GM19351 (cell line): ENCODE measurements around the gene SCLY.
"Not testable (repeated sequence)": the region's sequence is repeated elsewhere in the genome, so short reads cannot be mapped to it uniquely, and the experiment has no call there.

ENCODE experiments used
- ATAC-seq: cut with Tn5 transposase; IDR thresholded peaks from one replicate; pipeline ENCODE4 v1.9.1; 2021; ENCODE audit warnings: mild to moderate bottlenecking, moderate library complexity; ENCODE audit not compliant: unreplicated experiment

Gene SCLY

DNA sequence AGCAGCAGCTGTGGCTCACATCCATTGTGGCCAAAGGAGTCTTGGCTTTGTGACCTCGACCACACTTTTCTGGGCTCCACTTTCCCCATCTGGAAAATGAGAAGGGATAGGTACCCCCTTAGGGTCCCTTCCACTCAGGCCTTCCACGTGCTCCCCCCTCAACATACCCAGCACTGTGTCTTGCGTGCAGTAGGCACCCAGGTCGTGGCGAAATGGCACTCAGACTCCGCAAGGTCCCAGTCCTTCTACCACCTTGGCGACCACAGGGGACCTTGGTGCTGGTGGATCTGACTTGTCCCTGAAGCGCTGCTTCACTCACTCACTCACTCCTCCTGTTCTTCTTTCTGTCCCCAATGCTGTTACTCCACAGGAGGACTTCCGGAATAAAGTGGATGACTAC is 19.9 kb upstream of the SCLY start:
- ATAC-seq: no peak

- ATAC-seq: no peak
Observed at GRCh38 chr2:238042090-238042489, 18.7 kb upstream of the SCLY start.

DNA sequence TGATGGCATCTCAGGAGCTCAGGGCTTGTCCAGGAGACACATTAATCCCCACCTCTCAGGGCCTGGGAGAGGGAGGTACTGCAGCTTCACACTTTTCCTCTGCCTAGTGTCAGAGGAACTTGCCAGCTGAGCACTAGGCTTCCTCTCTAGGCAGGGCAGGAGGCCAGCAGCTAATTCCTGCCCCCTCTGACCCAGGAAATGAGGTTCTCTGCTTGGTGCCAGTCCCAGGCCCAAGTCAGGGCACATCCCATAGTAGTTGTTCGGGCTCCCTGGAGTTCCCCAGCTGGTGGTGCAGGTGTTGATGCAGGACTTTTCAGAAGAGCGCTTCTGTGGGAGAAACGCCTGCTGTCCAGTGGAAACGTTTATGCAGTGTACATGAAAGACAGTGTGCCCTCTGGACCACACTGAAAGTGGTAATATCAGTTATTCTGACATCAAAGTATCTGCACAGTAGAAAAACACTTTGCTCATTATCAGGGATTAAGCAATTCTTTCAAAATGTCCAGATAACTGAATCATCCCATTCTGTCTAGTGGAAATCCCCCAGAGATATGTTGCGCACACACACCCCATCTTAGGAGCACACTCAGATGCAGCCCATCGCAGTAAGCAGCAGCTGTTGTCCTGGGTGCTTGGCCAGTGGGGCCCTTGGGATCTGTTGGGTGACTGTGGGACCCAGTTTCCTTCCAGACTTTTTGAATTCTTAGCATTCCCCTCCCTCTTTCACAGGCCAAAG is 17.8 kb upstream of the SCLY start:
- no peak for ATAC-seq

- no peak for ATAC-seq
Observed at GRCh38 chr2:238043851-238044250, 16.9 kb upstream of the SCLY start.

GRCh38 chr2:238045575-238045974 is 15.2 kb upstream of the SCLY start:
- no peak for ATAC-seq

DNA sequence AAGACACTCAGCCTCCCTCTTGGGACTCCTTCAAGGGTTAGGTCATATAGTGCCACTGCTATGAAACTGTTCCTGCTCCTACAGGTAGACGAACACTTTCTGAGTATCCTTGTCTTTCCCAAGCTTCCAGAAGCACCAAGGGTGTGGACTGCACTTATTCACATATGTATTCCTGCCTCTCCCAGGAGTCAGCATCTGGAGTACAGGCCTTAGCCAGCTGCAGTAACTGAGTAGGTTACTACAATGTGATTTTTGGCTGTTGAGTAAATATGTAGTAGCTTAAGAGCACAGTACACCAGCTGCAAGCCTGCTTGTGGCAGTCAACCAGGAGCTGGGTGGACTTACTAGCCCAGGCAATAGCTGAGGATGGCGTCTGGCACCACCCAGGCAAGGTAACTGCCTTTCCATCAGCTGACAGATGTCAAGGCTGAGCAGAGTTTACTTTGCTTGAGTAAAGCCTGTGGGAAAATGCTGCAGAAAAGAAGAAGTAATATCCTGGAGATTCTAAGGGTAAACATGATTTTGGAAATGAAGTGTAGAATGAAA is 14.0 kb upstream of the SCLY start:
- no peak for ATAC-seq

GRCh38 chr2:238053191-238053776 is 7.5 kb upstream of the SCLY start:
- ATAC-seq: no peak

GRCh38 chr2:238055841-238056240 is 5.0 kb upstream of the SCLY start:
- ATAC-seq: no peak

DNA sequence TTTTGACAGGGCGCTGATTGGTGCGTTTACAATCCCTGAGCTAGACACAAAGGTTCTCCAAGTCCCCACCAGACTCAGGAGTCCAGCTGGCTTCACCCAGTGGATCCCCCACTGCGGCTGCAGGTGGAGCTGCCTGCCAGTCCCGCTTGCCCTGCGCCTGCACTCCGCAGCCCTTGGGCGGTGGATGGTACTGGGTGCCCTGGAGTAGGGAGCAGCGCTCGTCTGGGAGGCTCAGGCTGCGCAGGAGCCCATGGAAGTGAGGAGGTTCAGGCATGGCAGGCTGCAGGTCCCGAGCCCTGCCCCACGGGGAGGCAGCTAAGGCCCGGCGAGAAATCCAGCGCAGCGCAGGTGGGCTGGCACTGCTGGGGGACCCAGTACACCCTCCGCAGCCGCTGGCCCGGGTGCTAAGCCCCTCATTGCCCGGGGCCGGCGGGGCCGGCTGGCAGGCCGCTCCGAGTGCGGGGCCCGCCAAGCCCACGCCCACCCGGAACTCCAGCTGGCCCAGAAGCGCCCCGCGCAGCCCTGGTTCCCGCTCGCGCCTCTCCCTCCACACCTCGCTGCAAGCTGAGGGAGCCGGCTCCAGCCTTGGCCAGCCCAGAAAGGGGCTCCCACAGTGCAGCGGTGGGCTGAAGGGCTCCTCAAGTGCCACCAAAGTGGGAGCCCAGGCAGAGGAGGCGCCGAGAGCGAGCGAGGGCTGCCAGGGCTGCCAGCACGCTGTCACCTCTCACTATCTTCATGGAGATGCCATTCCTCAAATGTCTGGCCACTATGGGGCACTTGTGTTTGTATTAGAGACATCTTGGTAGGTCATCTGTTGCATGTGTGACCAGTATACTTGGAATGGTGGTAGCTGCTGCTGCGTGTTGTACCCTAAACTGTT is 2.9 kb upstream of the SCLY start:
- ATAC-seq: not testable (repeated sequence)

- no peak for ATAC-seq
Observed at GRCh38 chr2:238059505-238059904, 1.3 kb upstream of the SCLY start.

GRCh38 chr2:238060096-238060541 is 682 bp upstream of the SCLY start:
- no peak for ATAC-seq

GRCh38 chr2:238061315-238062202 is 758 bp downstream of the SCLY start:
- ATAC-seq: peak; percentile 14

DNA sequence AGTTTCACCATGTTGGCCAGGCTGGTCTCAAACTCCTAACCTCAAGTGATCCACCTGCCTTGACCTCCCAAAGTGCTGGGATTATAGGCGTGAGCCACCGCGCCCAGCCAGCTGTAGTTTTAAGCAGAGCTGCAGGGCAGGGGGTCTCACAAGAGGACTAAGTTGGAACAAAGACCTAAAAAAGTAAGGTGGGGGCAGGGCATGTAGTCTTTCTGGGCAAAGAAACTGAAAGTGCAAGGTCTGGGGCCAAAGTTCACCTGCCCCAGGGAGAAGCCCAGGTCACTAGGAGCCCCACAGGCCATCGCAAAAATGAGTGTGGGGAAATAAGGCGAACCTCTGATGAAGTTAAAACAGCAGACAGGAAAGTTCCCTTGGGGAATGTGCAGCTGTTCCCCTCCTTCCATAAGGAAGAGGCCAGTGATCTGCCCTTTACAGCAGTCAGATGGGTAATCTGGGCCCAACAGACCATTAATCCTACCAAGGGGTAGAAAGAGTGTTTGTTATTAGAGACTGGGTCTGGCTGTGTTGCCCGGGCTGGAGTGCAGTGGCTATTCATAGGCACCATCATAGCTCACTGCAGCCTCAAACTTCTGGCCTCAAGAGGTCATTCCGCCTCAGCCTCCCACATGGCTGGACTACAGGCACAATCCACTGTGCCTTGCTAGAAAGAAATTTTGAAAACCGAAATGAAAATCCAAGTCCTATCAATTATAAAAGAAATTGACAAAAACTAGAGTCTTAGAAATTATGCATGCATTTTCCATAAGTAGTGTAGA is 2.8 kb downstream of the SCLY start:
- no peak for ATAC-seq

- no peak for ATAC-seq
Observed at GRCh38 chr2:238064376-238064775, 3.6 kb downstream of the SCLY start.

DNA sequence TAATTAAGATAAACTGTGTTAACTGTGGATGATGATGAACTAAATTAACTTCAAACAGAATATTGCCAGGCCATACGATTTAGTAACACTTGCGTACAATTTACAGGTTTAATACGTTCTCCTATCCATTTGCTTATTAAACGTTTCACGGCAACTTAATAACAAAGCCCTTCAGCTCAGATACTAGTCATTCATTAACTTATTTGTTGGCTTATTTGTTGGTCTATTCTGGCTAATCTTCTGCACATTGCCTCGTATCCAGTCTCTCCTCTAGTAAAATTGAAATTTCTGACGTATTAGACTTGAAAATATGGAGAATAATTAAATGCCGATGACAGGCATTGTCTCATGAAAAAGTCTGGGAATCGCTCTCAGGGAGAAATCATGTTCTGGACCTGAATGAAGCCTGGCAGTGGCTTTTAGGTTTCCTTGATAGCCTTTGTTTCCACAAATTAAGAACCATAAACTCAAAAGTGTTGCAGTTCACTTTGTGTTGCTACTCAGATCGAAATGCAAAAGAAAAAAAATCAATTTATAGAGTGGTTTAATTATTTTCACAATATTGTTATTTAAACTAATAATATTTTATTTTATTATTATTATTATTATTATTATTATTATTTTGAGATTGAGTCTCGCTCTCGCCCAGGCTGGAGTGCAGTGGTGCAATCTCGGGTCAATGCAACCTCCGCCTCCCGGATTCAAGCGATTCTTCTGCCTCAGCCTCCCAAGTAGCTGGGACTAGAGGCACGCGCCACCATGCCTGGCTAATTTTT is 4.5 kb downstream of the SCLY start:
- no peak for ATAC-seq

- no peak for ATAC-seq
Observed at GRCh38 chr2:238066218-238066617, 5.4 kb downstream of the SCLY start.

DNA sequence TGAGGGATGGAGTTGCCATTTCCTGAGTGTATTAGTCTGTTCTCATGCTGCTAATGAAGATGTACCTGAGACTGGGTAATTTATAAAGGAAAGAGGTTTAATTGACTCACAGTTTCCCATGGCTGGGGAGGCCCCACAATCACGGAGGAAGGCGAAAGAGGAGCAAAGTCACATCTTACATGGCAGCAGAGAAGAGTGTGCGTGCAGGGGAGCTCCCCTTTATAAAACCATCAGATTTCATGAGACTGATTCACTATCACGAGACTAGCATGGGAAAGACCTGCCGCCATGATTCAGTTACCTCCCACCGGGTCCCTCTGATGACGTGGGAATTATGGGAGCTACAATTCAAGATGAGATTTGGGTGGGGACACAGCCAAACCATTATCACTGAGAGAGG is 5.9 kb downstream of the SCLY start:
- ATAC-seq: not testable (repeated sequence)

DNA sequence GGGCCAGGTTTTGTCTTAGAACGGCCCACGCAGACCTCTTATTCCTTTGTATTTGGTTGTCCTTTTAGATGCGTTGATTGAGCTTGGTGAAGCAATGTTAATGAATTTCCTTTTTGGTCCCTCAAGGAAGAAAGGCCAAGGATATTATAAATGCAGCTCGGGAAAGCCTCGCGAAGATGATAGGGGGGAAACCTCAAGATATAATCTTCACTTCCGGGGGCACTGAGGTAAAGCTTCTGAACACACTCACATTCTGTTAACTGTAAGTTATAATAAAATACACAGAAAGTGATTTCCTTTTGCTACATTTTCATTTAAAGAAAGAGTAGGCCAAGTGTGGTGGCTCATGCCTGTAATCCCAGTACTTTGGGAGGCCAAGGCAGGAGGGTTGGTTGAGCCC is 7.1 kb downstream of the SCLY start:
- ATAC-seq: no peak
